ENCODE results near the gene FOXRED1. TPM values are rescaled to one million over a fixed set of nuclear protein-coding genes. Genes with fewer than 3 reads are reported as not detected.
A peak's percentile ranks its signal among the peaks of the same experiment; 100 is the strongest.

Gene FOXRED1
- total RNA-seq, 1 experiment from 2014 or later = 67.5 TPM

- no peak overlapping the region for H2AK5ac ChIP-seq (ENCODE audit: insufficient read length, low read length)
- H3K9ac ChIP-seq (ENCODE audit: extremely low read depth, insufficient read length, low read length) = peak overlapping the region; percentile 33
- no CpG with 5 or more reads among the region's 12 CpGs for WGBS (ENCODE audit: extremely low coverage, insufficient read length, low lambda C conversion rate)
- no peak overlapping the region for H2BK5ac ChIP-seq (ENCODE audit: insufficient read length, low read length)
- no peaks in the 10 kb centered on the region for H3K27me3 Mint-ChIP-seq (ENCODE audit: low read depth)
- H4K8ac ChIP-seq (replicated peaks; ENCODE audit: insufficient read length, low read depth, low read length) = no peak overlapping the region
- no peak overlapping the region for H3T11ph ChIP-seq (ENCODE audit: low read length)
- no peak overlapping the region for H3K4ac ChIP-seq (ENCODE audit: low read depth, low read length)
- no peak overlapping the region for H3K14ac ChIP-seq (ENCODE audit: insufficient read depth, low read length)
- no peak overlapping the region for H3K27ac ChIP-seq (ENCODE audit: insufficient read length, low read depth, low read length)
- no peaks in the 10 kb centered on the region for H3K9me3 Mint-ChIP-seq
- no peak overlapping the region for H2AFZ ChIP-seq (ENCODE audit: low read length)
- no peak overlapping the region for H3K18ac ChIP-seq (ENCODE audit: insufficient read length, low read depth, low read length)
- H3K27me3 ChIP-seq (ENCODE audit: insufficient read depth, low read length) = no peaks in the 10 kb centered on the region
- no peaks in the 10 kb centered on the region for H4K20me1 ChIP-seq (ENCODE audit: control insufficient read depth, insufficient read depth, insufficient read length)
- no peak for DNase-seq
- H3K79me1 ChIP-seq (ENCODE audit: insufficient read depth, low read depth, low read length, poor library complexity, severe bottlenecking) = no peaks in the 10 kb centered on the region
- H3K9me3 ChIP-seq (ENCODE audit: control insufficient read depth, low read depth, low read length) = no peaks in the 10 kb centered on the region
- no peak overlapping the region for H2BK12ac ChIP-seq (ENCODE audit: insufficient read length, low read depth, low read length)
- no peak overlapping the region for H3K56ac ChIP-seq (ENCODE audit: insufficient read length, low read depth, low read length)
- no peak overlapping the region for H2BK20ac ChIP-seq (ENCODE audit: low read depth, low read length, poor library complexity, severe bottlenecking)
- H2BK120ac ChIP-seq (ENCODE audit: low read depth, low read length, poor library complexity, severe bottlenecking) = no peak overlapping the region
- no peak overlapping the region for H4K91ac ChIP-seq (ENCODE audit: insufficient read length, low read depth, low read length)
- H3K27ac Mint-ChIP-seq = peak overlapping the region; percentile 95 to 98 (median 97); a peak in 6 of 7 replicates
- H3K4me3 Mint-ChIP-seq = peak overlapping the region; percentile 81 to 88
- peaks cover 3% of the 10 kb centered on the region; the same call in 1 of the 2 replicates for H3K4me1 ChIP-seq (ENCODE audit: insufficient read depth, low read length)
- no peak overlapping the region for H4K5ac ChIP-seq (ENCODE audit: insufficient read length, low read depth, low read length)
- H2BK15ac ChIP-seq (ENCODE audit: low read depth, low read length) = no peak overlapping the region
- H3K79me2 ChIP-seq (ENCODE audit: insufficient read depth, low read length) = no peaks in the 10 kb centered on the region
- H3K4me1 Mint-ChIP-seq = peaks cover 10 to 18% of the 10 kb centered on the region in 2 experiments
- H3K36me3 Mint-ChIP-seq (ENCODE audit: insufficient read depth in 1 of 3, low read depth in 3 of 3) = peaks cover 14 to 40% (median 31%) of the 10 kb centered on the region in 3 experiments; a peak in 6 of 7 replicates
- peak overlapping the region; percentile 74 for H3K4me2 ChIP-seq (ENCODE audit: insufficient read depth, insufficient read length, low read length)
- peaks cover 7% of the 10 kb centered on the region for H3K23me2 ChIP-seq (ENCODE audit: insufficient read length, low read depth, low read length, poor library complexity, severe bottlenecking)
- no peak overlapping the region for H3K23ac ChIP-seq (ENCODE audit: insufficient read length, low read depth, low read length)
- TF ChIP-seq, protein P1, sequence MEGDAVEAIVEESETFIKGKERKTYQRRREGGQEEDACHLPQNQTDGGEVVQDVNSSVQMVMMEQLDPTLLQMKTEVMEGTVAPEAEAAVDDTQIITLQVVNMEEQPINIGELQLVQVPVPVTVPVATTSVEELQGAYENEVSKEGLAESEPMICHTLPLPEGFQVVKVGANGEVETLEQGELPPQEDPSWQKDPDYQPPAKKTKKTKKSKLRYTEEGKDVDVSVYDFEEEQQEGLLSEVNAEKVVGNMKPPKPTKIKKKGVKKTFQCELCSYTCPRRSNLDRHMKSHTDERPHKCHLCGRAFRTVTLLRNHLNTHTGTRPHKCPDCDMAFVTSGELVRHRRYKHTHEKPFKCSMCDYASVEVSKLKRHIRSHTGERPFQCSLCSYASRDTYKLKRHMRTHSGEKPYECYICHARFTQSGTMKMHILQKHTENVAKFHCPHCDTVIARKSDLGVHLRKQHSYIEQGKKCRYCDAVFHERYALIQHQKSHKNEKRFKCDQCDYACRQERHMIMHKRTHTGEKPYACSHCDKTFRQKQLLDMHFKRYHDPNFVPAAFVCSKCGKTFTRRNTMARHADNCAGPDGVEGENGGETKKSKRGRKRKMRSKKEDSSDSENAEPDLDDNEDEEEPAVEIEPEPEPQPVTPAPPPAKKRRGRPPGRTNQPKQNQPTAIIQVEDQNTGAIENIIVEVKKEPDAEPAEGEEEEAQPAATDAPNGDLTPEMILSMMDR (conservative IDR thresholded peaks at IDR 0.05) = no peak
Measured at GRCh38 chr11:126304457-126305075, 35.6 kb downstream of the FOXRED1 start.
